Endothelial cell of umbilical vein (primary cell): Measurements from ENCODE around the gene SASH3.

Experiments used
- CTCF ChIP-seq, 2 donors: IDR thresholded peaks; 1 replicate in 1 of 2; 2 replicates in 1 of 2; pipeline ENCODE4 v1.5.1; 2011; ENCODE audit warnings: low read length in 2 of 2, mild to moderate bottlenecking in 2 of 2, moderate library complexity in 2 of 2, control low read depth in 1 of 2, inconsistent platforms in 1 of 2, low read depth in 1 of 2; ENCODE audit not compliant: insufficient read depth in 1 of 2; ENCODE audit errors: extremely low read depth in 1 of 2
- EZH2 ChIP-seq: IDR thresholded peaks from 2 replicates; pipeline ENCODE4 v1.6.1; 2012; ENCODE audit warnings: borderline replicate concordance, low read depth, mild to moderate bottlenecking, moderate library complexity, low read length, inconsistent platforms; ENCODE audit not compliant: severe bottlenecking
- FOS ChIP-seq: IDR thresholded peaks from 2 replicates; pipeline ENCODE4 v1.6.1; 2011; ENCODE audit warnings: mild to moderate bottlenecking, low read length, moderate library complexity, borderline replicate concordance; ENCODE audit not compliant: insufficient read depth
- GATA2 ChIP-seq: IDR thresholded peaks from 2 replicates; pipeline ENCODE4 v1.7.0; 2011; ENCODE audit warnings: low read depth, mild to moderate bottlenecking, moderate library complexity, mixed read lengths, low read length; ENCODE audit not compliant: insufficient read length, insufficient read depth
- JUN ChIP-seq: IDR thresholded peaks from 2 replicates; pipeline ENCODE4 v1.6.1; 2011; ENCODE audit warnings: borderline replicate concordance, low read depth; ENCODE audit not compliant: insufficient read length, insufficient read depth
- MAX ChIP-seq: IDR thresholded peaks from 2 replicates; pipeline ENCODE4 v1.6.1; 2011; ENCODE audit not compliant: insufficient read depth, insufficient read length
- MYC ChIP-seq: IDR thresholded peaks from one replicate; pipeline ENCODE4 v1.6.1; 2011; ENCODE audit warnings: mild to moderate bottlenecking, low read depth, low read length
- POLR2A ChIP-seq: IDR thresholded peaks from 2 replicates; pipeline ENCODE4 v1.6.1; 2012; ENCODE audit warnings: low read depth, mild to moderate bottlenecking, control low read depth, low read length
- POLR2AphosphoS5 ChIP-seq: IDR thresholded peaks from 2 replicates; pipeline ENCODE4 v1.6.1; 2012; ENCODE audit warnings: low read depth, mild to moderate bottlenecking, control low read depth, low read length, moderate library complexity; ENCODE audit not compliant: insufficient read depth

GRCh38 chrX:129781680-129782495 is 2.1 kb downstream of the SASH3 start:
- TF ChIP-seq JUN: no peak
- no peak for TF ChIP-seq POLR2A
- TF ChIP-seq EZH2: no peak
- TF ChIP-seq CTCF (IDR thresholded peaks at IDR 0.05; ENCODE audit: extremely low read depth in 1 of 2, insufficient read depth in 1 of 2, low read depth in 1 of 2, low read length in 2 of 2): no peak
- no peak for TF ChIP-seq POLR2AphosphoS5
- no peak for TF ChIP-seq GATA2
- TF ChIP-seq MAX: no peak
- TF ChIP-seq MYC: no peak
- no peak for TF ChIP-seq FOS
